T1000 (cell line): Measurements from ENCODE around the gene LHFPL2.

ENCODE experiments used
- DNase-seq: peaks from one replicate; lab custom pipeline; 2025; ENCODE audit warnings: mixed read lengths; lab: John Stamatoyannopoulos, UW

Gene LHFPL2

DNA sequence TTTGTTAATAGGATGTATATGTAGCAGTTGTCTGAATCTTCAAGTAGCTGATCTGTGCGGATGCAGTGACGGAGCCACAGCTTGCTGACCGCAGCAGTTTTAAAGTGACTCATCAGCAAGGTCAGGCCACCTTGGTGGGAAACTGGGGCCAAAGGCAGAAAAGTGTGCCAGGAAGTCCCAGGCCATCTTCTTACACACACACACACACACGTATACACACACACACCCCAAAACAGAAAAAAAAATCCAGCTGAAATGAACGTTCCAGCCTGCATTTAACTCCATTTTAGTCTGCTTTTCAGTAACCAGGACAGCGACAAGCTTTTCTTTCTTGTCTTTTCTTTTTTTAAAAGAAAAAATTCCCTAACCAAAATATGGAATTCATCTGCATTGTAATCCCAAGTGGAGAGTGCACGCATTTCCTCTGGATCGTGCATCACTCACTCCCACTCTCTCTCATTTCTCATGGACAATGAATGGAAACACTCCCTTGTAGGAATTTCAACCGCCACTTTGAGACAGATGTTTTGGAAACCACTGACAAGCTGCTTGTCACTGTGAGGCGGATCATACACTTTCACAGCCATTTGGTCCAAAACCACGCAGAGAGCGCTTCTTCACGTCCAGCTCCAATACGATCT is 103.9 kb downstream of the LHFPL2 start:
- DNase-seq, result no peak

DNA sequence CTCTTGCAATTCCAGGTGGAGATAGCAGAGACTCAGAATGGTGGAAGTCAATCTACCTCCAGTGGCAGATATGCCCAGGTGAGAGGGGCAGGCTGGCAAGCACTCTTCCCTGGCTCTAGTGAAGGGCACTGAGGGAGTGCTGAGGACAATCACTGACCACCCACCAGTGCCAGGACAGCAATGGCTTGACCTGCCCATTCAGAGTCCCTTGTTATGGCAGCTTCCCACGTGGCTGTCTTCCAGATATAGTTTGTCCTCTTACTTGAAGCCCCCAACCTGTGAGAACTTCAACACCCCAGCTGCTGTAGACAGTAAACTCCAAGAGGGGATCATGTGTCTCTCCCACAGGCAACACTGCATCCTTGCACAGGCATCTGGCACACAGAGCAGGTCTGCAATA is 104.7 kb downstream of the LHFPL2 start:
- no peak for DNase-seq

DNA sequence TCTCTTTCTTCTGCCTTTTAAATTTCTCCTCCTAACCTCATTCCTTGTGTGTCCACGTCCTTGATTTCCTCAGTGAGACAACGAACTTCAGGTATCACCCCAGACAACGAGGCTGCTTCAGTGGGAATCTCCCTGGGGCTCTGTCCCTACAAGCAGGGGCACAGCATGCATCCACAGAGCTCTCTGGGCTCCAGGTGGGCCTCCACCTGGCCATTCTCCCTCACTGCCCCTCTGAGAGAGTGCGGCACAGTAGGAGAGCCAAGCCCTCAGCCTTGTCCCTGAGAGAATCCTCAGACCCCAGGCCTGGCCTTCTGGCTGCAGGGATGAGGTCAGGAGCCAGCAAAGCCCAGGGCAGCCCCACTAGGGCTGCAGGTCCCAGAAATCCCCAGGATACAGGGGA is 105.3 kb downstream of the LHFPL2 start:
- no peak for DNase-seq

DNA sequence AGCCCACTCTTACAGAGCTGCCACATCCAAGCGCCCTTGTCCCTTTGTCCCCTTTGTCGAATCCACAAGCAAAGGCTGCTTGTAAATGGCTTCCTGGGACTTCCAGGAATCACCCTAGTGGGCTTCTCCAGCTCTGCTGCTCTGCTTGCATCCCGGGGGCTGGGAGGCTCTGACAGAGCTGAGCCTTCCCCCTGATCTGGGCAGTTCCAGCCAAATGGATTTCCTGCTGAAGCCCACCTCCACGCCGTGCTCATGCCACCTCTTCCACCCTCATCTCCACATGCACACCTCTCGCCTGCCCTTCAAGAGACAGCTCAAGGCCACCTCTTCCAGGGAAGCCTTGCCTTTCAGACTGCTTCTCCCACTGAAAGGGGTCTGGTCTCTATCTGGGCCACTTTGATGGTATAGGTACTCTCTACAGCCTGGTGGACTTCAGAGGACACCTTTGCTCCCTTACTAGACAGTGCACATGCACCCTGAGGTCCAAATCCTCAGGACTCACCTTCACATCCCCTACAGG is 106.2 kb downstream of the LHFPL2 start:
- no peak for DNase-seq

DNA sequence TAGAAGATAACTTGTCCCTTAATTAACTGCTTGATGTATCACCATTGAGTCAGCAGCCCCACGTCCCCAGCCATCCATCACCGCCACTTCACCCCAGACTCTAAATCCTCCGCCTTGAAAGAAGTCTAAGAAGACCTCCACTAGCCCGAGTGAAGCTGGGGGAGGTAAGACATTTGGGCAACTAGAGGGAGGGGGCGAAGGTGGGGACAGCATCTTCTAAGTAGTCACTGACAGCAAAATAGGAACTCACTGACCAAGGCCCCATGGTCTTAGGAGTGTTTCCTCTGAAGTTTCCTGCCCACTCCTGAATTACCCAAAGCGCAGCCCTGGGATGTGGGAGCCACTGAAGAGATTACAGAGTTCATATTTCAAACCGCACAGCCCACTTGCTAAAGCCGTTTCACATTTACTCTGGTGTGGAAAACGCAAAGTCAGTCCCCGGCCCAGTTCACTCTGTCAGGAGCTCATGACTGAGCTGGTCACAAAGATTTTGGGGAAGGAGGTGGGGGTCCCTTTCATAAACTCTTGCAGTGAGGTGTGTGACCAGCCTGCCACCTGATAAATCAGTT is 107.4 kb downstream of the LHFPL2 start:
- no peak for DNase-seq

DNA sequence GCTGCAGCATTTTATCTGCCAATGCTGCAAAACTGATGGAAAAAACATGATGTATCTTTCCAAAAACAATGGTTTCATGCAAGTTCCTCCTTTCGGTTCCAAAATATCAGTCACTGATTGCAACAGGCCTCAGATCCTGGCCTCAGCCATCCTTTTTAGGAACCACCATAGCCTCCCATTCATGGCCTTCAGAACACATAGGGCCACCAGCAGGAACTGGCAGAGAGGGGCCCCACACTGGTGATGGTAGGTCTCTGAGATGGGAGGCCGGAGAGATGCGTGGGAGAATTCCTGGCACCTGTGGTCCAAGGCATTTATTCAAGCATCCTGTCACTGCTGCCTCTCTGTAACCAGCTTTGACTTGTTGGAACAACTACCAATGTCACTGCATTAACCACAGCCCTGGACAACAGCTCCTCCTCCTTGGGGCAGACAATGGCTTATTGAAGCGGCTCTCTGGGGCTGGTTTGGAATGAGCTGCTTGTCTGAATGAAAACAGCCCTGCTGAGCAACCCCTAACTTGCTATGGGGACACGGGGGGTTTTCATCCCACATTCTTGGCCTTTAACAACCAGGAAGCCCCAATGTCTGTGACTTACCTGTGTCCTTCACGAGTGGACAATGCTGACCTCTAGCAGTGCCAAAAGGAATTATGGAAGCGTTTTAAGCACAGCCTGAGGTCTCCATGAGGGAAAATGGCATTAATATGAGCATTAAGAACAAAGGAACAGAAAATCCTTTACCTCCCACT is 108.1 kb downstream of the LHFPL2 start:
- no peak for DNase-seq

DNA sequence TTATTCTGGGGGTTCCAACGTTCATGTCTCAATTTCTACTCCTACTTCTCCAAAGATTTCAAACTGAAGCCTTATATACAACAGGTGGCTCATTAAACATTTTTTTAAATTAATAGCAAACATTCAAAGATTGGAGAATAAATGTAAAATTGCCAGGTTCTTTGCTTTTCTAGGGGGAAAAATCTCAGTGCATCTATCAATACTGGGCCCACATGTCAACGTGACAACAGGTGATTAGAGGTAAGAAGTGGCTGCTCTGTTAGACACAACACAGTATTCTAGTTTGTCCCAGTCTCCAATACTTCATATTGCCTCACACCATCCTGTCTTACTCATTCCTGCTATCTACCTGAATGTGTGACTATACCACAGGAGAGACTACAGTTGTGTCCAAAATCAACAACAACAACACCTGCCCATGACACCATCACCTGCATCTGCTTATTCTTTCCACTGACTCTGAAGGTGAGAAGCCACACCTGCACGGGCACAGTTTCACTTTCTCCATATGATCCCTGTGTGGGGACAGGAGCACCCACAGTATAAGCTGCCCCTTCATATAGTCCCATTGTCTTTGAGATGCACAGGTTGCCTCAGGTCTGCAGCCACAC is 110.2 kb downstream of the LHFPL2 start:
- DNase-seq, result no peak

DNA sequence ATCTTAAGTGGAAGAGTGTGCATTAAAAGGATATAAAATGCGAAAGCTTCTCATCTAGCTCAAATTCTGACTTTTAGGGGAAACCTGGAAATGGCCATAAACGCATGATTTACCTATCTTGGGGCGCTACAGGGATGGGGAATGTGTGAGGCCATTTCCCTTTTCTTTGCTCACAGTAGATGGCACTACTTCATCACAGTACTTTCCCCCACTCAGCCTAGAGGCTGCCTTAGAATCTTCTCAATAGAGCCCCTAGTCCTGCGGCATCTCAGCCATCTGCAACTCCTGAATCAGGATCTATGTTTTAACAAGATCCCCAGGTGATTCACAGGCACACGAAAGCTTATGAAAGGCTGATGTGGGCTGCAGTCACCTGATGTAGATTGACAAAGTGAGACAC is 110.8 kb downstream of the LHFPL2 start:
- no peak for DNase-seq

DNA sequence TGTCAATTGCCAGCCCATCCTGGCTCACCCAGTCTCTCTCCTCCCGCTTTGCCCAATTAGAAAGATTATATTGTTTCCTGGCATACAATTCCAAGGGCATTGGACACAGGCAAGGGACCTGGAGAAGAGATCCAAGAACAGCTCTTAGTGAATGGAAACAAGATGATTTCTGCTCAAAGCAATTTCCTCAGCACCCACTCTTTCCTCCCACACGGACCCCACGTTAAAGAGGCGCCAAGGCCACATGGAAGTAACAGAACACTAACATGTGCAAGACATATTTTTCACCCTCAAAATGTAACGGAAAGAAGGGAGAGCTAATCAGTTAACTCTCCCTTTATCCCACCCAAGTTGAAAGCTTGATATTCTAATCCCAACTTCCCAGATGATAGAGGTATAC is 111.2 kb downstream of the LHFPL2 start:
- no peak for DNase-seq

DNA sequence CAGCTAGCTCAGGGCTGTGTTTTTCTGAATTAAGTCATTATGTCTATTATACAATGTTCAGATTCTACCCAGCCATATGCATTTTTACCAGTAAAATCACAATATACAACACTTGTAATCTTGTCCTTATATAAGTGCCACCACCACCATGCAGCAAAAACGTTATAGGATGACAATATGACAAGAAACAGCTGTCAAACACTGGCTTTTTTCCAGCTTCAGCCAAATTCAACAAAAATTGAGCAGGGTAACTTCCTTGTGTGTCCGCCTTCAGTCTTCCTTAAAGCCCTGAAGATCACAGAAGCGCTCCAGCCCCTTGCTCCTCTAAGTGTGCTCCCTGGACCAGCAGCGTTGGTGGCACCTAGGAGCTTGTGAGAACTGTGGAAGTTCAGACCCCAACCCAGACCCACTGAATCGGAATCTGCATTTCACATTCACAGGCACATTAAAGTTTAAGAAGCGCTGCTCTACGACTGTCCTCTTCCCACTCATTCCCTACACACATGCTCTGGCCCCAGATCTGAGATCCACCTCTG is 111.8 kb downstream of the LHFPL2 start:
- no peak for DNase-seq

DNA sequence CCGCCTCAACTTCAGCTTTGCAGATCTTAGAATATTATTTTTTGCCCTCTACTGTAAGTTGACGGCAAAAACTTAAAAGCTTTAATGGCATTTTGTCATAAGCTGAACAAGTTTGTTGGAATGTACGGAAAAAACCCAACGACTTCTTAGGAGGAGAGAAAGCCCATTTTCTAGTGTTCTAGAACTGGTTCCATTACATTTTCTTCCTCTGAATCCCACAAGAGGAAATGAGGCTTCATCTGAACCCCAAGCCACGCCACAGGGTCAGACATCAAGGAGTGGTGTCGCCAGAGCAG is 113.7 kb downstream of the LHFPL2 start:
- DNase-seq, result no peak

DNA sequence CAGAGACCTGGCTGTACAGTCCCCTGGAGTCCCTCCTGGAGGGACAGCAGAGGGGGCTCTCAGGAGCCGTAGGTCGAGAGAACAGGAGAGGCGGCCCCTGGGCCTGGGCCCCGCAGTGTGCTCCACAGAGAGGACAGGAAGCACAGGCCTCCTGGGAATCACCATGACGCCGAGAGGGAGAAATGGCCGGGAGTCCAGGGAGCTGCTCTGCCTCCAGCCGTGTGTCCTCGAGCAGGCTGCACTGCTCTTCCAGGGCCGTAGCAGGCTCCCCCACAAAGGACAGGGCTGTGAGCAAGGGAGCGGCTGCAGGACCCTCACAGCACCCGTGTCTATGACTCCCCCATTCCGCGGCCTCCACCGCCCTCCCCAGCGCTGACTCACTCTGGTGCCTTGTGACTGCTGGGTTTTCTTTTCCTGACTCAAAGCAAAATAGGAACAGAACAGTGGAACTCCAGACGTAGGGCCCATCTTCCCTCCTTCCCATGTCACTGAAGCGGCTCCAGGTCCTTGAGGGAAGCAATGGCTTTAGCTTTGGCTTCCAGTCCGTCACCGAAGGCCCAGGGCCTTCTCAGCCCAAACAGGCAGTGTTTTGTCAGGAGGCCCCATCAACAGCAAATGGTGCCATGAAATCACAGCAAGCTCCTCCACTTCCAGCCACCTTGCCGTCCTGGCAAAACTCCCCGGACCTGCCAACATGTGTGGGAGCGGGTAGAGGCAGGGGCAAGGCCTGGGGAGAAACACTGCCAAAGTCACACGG is 114.2 kb downstream of the LHFPL2 start:
- DNase-seq, result peak; percentile 38

DNA sequence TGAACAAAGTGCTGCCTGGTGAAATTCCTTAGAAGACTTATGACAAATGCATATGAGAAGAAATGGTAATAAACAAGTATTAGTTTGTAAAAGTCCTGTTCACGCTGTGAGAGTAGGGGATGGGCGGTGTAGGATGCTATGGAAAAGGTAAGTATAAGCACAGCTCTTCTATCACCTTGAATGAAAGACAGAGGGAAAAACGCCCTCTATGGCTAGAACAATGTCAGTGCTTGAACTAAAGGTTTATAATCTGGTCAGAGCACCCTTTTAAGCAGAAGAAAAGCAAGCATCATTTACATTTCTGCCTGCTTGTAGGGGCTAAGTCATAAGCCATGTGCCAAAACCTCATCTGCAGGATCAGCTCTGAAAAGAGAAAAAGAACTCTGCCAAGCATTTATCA is 115.2 kb downstream of the LHFPL2 start:
- DNase-seq, result no peak

DNA sequence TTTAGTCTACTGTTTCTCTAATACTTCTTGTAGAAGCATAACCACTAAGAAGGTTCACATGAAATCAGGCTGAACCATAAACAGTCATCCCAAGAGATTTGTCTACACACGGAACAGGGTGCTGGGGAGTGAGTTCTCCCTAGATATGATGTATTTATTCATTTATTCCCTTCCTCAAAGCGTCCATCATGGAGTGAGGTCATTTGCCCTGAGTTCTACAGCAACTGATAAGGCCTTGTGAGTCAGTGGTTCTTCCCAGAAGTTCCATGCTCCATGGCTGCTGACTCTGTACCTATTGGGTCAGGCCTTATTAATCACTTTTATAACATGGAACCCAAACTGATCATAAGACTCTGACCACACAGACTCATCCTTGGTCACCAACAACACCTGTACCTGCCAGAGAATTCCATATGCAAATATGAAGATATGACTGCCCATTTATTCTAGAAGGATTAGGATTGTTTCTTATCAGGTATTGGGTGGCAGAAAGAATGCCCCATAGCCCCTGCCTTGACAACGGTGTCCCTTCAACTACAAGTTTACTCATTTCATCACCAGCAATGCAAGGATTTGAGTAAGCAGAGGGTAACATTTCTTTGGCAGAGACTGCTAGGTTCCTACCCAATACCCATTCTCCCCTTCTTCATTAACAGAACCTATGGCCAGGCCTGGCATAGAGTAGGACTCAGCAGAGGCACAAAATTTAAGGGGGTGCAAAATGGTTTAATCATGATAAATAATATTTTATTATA is 118.1 kb downstream of the LHFPL2 start:
- peak; percentile 18 for DNase-seq

DNA sequence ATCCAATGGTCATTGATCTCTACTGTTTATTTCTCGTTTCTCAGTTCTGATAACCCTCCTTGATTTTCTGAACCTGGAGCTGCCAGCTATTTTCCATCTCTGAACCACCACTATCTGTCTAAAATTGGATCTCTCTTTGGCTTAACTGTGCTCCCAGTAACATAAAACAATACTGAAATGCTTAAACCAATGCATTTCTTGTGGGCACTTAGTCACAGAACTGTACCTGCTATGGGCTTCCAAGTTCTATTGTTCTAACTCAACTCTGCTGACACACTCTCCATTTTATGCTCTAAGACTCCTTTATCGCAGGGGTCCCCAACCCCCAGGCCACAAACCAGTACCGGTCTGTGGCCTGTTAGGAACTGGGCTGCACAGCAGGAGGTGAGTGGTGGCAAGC is 120.6 kb downstream of the LHFPL2 start:
- no peak for DNase-seq

DNA sequence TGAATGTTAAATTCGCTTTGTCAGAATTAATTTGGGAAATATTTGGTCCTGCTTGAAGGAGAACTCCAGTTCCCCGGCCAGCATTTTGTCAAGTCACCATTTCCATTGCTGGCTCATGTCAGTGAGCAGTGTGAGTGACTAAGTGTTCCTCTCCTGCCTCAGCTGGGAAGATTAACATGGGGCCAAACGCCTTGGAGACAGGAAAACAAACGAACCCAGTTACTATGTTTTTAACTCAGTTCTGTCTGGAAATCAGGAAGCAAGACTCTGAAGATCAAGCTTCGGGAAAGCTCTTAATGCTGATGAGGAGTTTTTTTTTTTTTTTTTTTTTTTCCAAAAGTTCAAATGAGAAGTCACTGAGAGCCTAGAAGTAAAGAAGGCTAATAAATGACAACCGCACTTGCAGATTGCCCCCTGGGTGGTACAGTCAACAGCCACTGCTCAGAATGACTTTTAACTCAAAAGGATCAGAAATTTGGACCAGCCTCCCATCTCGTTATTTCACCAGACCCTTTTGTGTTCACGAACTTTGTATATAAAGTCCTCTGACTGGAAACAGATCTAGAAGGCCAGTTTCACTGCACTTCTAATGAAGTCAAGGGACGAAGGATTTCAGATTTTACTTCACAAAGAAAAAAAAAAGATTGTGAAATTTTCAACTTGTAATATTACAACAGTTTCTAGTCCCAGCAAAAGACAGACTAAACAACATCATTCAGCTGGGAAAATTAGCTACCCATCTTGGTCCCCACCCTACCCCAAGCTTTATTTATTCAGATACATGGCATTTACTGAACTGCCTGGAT is 121.3 kb downstream of the LHFPL2 start:
- peak; percentile 23 for DNase-seq

DNA sequence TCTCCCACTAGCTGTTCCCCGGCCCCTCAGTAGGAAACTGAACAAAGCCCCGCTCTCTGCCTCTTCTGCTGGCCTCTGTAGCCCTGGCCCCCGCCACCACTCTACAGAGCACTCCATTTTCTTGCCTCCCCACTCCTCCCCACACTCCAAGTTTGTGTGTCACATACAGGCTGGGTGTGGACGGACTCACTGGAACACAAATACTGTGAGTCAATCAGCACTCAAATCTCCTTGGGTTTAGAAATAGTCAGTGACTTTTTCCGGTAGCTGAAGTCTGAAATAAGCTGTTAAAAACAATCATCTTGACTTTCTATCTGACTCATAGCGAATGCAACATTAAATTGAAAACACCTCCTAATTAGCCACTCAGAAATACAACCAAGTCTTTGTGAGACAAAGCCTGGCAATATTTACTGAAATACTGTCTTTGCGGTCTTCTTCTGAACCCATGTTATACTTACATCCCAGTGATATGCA is 122.5 kb downstream of the LHFPL2 start:
- no peak for DNase-seq

DNA sequence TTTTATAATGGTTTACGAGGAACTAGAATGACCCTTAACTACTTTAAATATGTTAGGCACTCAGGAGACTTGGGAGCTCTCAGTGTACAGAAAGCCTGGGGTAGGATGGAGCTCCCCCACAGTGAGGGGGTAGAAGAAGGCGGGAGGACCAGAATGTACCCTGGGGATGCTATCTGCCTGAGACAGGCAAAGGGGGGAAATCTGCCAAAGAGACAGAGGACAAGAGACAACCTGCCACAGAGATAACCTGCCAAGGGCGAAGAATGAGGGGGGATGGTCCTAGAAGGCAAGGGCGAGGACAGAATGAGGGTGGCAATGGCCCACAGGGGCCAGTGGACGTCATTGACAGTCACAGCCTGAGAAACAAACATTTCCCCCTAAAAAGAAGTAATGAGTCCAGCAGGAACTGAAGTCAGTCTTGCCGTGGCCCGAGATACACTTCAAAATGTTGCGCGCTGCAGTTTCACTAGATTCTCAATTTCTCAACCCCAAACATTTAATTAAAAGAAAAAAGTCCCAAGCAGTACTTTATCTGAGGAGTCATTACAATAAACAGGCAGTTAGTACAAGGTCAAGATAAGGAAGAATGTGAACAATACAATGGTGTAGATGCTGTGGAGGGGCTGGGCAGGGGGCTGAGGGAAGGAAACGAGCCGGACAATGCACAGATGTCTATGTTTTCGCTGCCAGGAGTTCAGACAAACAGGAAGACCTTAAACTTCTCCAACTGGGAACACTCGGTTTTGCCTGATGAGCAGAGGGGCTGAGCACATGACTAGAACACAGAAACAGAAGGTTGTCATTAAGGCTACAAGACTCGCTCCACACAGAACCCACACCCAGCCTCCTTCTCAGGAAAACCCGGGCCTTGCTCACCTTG is 125.0 kb downstream of the LHFPL2 start:
- DNase-seq, result no peak
